Body of pancreas (tissue), 4 donors: ENCODE measurements around the gene WDR81.

ENCODE experiments used
- POLR2A ChIP-seq, 3 donors: fragments of 450-650 bp; IDR thresholded peaks; one replicate each; pipeline ENCODE4 v1.6.1; 2016; ENCODE audit warnings: antibody characterized with exemption in 3 of 3, mild to moderate bottlenecking in 2 of 3
- TF ChIP-seq, protein P1 (sequence below), 7 experiments: fragments of 450-650 bp in 4 of 7; fragments of 200-600 bp in 3 of 7; sonication (generic) in 3 of 7; IDR thresholded peaks; one replicate each; pipeline ENCODE4 v1.5.1; 2016 to 2019; ENCODE audit warnings: antibody characterized with exemption in 7 of 7

DNA sequence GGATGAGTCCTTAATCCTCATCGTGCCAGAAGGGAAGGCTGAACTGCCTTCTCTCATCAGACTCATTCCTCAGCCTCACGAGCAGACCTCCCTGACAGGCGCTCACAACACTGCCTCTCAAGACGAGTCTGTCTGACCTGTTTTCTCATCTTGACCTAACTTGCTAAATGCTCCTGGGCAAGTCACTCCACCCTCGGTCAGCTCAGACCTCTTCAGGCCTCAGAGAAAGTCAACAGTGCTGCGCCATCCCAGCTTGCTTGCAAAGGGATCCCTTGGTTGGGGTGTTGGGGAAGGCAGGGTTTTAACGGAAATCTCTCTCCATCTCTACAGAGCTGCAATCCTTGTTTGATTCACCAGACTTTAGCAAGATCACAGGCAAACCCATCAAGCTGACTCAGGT is 52.4 kb downstream of the WDR81 start:
- TF ChIP-seq, protein P1, sequence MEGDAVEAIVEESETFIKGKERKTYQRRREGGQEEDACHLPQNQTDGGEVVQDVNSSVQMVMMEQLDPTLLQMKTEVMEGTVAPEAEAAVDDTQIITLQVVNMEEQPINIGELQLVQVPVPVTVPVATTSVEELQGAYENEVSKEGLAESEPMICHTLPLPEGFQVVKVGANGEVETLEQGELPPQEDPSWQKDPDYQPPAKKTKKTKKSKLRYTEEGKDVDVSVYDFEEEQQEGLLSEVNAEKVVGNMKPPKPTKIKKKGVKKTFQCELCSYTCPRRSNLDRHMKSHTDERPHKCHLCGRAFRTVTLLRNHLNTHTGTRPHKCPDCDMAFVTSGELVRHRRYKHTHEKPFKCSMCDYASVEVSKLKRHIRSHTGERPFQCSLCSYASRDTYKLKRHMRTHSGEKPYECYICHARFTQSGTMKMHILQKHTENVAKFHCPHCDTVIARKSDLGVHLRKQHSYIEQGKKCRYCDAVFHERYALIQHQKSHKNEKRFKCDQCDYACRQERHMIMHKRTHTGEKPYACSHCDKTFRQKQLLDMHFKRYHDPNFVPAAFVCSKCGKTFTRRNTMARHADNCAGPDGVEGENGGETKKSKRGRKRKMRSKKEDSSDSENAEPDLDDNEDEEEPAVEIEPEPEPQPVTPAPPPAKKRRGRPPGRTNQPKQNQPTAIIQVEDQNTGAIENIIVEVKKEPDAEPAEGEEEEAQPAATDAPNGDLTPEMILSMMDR (IDR thresholded peaks at IDR 0.05) = no peak
- no peak for TF ChIP-seq POLR2A (IDR thresholded peaks at IDR 0.05)
